Umbilical cord (tissue), 2 donors: Measurements from ENCODE around the gene CACNA1E. TPM values are rescaled to one million over a fixed set of nuclear protein-coding genes. Genes with fewer than 3 reads are reported as not detected.

Source experiments
- DNase-seq: peaks from one replicate; pipeline ENCODE4 v3.0.0-alpha.2; 2015; ENCODE audit warnings: low spot score
- total RNA-seq: library from RNA; depleted of rRNA; stranded (reverse); fragments of >200 nt; gene quantifications from one replicate; pipeline ENCODE4 v1.2.3, GENCODE V29; 2014; ENCODE audit warnings: low replicate concordance; ENCODE audit not compliant: insufficient read depth

CACNA1E gene
- total RNA-seq, 1 donor from 2014 or later, result 2.2 TPM

GRCh38 chr1:181680332-181680731 is 197.0 kb downstream of the CACNA1E start:
- no peak for DNase-seq

GRCh38 chr1:181680871-181681270 is 197.6 kb downstream of the CACNA1E start:
- DNase-seq, result no peak

DNA sequence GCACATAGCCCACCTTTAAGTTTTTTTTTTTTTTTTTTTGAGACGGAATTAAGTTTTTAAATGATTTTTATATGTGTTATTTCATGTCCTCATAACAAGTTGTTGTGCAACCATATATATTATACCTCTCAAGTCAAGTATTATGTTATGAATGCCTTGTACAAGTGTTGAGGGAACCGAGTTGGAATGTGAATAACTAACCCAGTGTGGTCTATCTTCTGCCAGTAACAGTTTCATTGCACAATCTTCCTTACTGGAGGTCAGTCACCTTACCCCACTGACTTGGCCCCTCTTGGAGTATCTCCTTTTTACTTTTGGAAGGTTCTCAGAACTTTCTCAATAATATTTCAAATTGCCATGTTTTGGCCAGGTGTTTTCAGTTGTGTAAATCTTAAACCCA is 201.9 kb downstream of the CACNA1E start:
- no peak for DNase-seq

DNA sequence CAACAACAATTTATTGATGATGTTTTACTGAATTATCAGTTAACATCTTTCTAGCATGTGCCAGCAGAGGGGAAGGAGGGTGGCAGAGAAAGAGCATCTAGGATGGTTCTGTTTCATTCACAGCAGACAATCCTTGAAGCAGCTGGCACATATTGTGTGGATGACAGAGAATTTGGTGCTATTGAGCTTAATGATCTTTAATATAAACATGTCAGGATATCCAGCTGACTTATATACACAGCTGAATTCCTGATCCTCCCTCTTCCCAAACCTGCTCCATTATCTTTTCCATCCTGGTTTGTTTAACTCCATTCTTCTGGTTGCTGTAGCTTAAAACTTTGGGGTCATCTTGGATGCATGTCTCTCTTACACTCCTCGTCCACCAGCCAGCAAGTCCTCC is 218.6 kb downstream of the CACNA1E start:
- no peak for DNase-seq

GRCh38 chr1:181704546-181704945 is 221.2 kb downstream of the CACNA1E start:
- no peak for DNase-seq

- DNase-seq, result no peak
Measured at GRCh38 chr1:181711820-181712219, 228.5 kb downstream of the CACNA1E start.

DNA sequence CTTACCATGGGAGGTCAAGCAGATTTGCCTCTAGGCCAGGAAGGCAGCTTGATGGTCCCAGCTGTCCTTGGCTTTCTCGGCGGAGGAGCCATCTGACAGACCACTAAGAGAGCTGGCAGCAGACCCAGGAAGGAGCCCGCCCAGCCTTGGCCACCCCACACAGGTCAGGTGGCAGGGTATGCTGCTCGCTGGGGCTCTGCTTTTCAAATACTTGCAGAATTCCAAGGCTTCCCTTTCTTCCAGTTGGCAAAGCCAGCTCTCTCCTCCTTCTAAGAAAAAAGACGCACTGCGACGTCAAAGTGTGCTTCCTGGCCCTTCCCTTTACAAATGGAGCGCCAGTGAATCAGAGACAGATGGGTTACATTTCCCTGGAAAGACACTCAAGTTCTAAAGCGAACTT is 229.4 kb downstream of the CACNA1E start:
- no peak for DNase-seq

- no peak for DNase-seq
Measured at GRCh38 chr1:181714428-181714827, 231.1 kb downstream of the CACNA1E start.

GRCh38 chr1:181718034-181718433 is 234.7 kb downstream of the CACNA1E start:
- DNase-seq, result no peak

DNA sequence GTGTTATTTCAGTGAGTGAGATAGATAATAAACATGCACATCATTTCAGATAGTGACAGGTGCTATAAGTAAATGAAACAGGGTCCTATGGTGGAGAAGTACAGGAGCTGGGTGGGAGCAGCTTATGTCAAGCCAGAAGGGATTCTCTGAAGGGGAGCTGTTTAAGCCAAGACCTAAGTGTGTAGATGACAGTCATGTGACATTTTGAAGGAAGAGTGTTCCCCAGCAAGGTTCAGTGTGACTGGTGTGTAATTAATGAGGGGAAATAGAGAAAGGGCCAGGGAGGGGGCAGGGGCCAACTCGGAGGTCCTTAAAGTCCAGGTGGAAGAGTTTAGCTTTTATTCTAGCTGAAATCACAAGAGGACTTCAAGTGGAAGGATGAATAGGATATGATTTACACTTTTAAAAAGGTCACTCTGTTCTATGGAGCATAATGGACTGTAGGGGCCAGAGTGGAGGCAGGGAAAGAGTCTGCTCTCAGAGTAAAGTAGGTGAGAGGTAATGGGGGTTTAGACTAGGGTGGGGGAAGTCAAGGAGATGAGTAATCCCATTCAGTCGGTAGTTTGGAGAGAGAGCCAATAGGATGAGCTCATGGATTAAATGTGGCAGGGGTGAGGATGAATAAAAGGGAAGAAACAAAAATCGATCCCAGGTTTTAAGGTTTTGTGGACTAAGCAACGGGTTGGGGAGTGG is 243.1 kb downstream of the CACNA1E start:
- DNase-seq, result no peak

GRCh38 chr1:181730606-181731005 is 247.3 kb downstream of the CACNA1E start:
- DNase-seq, result no peak

GRCh38 chr1:181732218-181732990 is 249.1 kb downstream of the CACNA1E start:
- no peak for DNase-seq

GRCh38 chr1:181733486-181733885 is 250.2 kb downstream of the CACNA1E start:
- no peak for DNase-seq

GRCh38 chr1:181737056-181737455 is 253.7 kb downstream of the CACNA1E start:
- no peak for DNase-seq

DNA sequence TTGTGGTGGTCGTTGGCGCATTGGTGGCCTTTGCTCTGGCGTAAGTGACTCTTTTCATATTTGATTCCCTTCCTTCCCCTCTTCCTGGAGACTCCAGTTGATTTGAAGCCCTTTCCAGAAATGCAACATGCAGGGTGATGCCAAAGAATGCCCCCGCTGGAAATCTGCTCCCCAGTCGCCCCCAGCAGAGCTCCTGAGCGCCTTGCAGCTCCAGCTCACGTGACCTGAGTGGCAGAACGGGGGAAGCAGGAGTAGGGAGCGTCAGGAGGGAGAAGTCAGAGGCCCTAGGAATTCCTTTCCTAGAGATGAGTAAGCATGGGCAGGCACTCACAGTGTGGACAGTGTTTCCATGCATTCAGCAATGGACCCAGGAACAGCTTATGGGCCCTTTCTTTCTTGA is 255.9 kb downstream of the CACNA1E start:
- no peak for DNase-seq

- DNase-seq, result no peak
Measured at GRCh38 chr1:181742426-181742825, 259.1 kb downstream of the CACNA1E start.

- DNase-seq, result no peak
Measured at GRCh38 chr1:181743878-181744312, 260.6 kb downstream of the CACNA1E start.

DNA sequence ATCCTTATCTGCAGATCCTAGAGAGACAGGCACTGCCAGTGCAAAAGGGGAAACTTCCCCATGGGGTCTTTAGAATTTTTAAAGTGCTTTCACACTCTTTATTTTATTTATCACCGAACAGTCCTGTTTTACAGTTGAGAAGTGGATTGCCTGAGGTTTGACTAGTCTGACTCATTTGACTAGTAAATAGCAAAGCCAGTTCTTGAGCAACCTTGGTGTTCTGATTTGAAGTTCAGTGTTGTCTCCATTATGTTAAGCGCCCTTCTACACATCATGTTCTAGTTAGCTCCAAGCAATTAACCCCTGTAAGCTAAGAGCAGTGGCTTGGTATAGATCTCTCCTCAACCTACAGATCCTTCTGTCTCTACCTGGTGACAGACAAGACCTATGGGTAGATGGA is 262.9 kb downstream of the CACNA1E start:
- DNase-seq, result no peak

DNA sequence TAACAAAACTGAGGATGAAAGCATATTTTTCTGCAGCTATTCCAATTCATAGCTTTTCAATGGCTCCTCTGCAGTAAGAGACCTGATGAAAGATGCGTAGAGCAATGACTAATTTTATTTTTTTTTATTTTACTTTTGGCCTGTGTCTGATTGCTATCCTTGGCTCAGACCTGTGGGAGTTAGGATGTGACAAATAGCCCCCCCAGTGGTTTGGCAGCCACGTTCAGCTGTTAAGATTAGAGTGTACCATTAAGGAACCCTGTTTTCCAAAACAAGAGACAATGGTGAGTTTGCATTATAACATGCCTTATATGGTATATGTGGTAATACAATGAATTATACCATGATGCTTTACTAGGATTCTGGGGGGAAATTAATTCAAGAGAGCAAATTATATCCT is 264.7 kb downstream of the CACNA1E start:
- no peak for DNase-seq

- DNase-seq, result no peak
Measured at GRCh38 chr1:181754103-181754502, 270.8 kb downstream of the CACNA1E start.

DNA sequence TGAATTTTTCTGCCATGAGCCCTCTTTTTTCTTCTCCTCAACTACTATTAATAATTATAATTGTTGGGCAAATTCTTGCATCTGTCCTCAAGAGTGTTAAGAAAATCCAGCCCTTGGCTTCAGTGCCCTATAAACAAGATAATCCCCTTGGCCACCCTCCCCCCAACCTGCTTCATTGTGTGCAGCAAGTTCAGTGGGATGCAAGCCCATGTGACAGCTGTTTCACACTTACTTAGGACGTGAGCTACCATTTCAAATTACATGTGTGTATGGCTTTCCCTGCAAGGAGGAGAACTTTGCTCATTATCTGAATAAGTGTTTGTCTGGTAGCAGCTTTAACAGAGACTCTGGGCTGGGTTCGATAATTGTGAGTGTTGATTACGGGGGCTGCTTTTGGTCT is 276.2 kb downstream of the CACNA1E start:
- DNase-seq, result no peak

GRCh38 chr1:181763736-181764135 is 280.4 kb downstream of the CACNA1E start:
- no peak for DNase-seq

- DNase-seq, result no peak
Measured at GRCh38 chr1:181765451-181766026, 282.2 kb downstream of the CACNA1E start.
